GM12891 (cell line): Measurements from ENCODE around the gene TBXAS1.

ENCODE experiments used
- POLR2A ChIP-seq: IDR thresholded peaks from 2 replicates; pipeline ENCODE4 v1.6.1; 2011; ENCODE audit warnings: low read depth, low read length, control low read depth
- POLR2AphosphoS5 ChIP-seq: IDR thresholded peaks from 2 replicates; pipeline ENCODE4 v1.6.1; 2011; ENCODE audit warnings: low read depth, low read length, control low read depth
- POU2F2 ChIP-seq: IDR thresholded peaks from 2 replicates; pipeline ENCODE4 v1.6.1; 2011; ENCODE audit warnings: low read depth, mild to moderate bottlenecking, control low read depth, low read length, moderate library complexity
- SPI1 ChIP-seq: IDR thresholded peaks from 2 replicates; pipeline ENCODE4 v1.6.1; 2011; ENCODE audit warnings: low read depth, low read length, control low read depth
- TAF1 ChIP-seq: IDR thresholded peaks from 2 replicates; pipeline ENCODE4 v1.6.1; 2011; ENCODE audit warnings: low read depth, low read length, control low read depth

- TF ChIP-seq POLR2AphosphoS5 (no peak), POLR2A (no peak), TAF1 (no peak), POU2F2 (no peak), SPI1 (no peak)
Measured at GRCh38 chr7:139783647-139784385, 45.2 kb upstream of the TBXAS1 start.
